ENCODE results near the gene CYBC1.

- TF ChIP-seq CTCF (IDR thresholded peaks at IDR 0.05): no peak
- no peak for TF ChIP-seq EZH2 (IDR thresholded peaks at IDR 0.05; ENCODE audit: borderline replicate concordance, insufficient read depth, low read depth, low read length, poor library complexity, severe bottlenecking)
Measured at GRCh38 chr17:82449131-82449882, 1.2 kb downstream of the CYBC1 start.

All from B cell (primary cell).